HG02885 (cell line): ENCODE data around the gene OR3A3.
"Not testable (repeated sequence)": the region's sequence is repeated elsewhere in the genome, so short reads cannot be mapped to it uniquely, and the experiment has no call there.

Experiments used
- ATAC-seq: cut with Tn5 transposase; IDR thresholded peaks from one replicate; pipeline ENCODE4 v1.9.1; 2021; ENCODE audit warnings: mild to moderate bottlenecking; ENCODE audit not compliant: unreplicated experiment, poor library complexity

Gene OR3A3

GRCh38 chr17:3411070-3411469 is at the start of gene OR3A3:
Gene OR3A3, plus strand, starts transcription at chr17:3411370.
- no peak for ATAC-seq

- ATAC-seq, result not testable (repeated sequence)
Measured at GRCh38 chr17:3371167-3371566, 40.0 kb upstream of the OR3A3 start.

- ATAC-seq, result no peak
Measured at GRCh38 chr17:3378321-3378720, 32.8 kb upstream of the OR3A3 start.

- ATAC-seq, result no peak
Measured at GRCh38 chr17:3381957-3382356, 29.2 kb upstream of the OR3A3 start.

GRCh38 chr17:3385869-3386816 is 25.0 kb upstream of the OR3A3 start, which contains the start of gene OR3A2:
Gene OR3A2, minus strand, starts transcription at chr17:3386308.
- no peak for ATAC-seq

- no peak for ATAC-seq
Measured at GRCh38 chr17:3389791-3390190, 21.4 kb upstream of the OR3A3 start.

GRCh38 chr17:3397801-3398200 is 13.4 kb upstream of the OR3A3 start:
- not testable (repeated sequence) for ATAC-seq

- ATAC-seq, result no peak
Measured at GRCh38 chr17:3398310-3398709, 12.9 kb upstream of the OR3A3 start, which contains the start of gene OR1E1. Gene OR1E1, minus strand, starts transcription at chr17:3398410. Its CDS starts 0 bp downstream, at chr17:3398410.

- ATAC-seq, result no peak
Measured at GRCh38 chr17:3400055-3400454, 11.1 kb upstream of the OR3A3 start.

- no peak for ATAC-seq
Measured at GRCh38 chr17:3401786-3402185, 9.4 kb upstream of the OR3A3 start.

GRCh38 chr17:3403856-3404255 is 7.3 kb upstream of the OR3A3 start:
- not testable (repeated sequence) for ATAC-seq

- ATAC-seq, result not testable (repeated sequence)
Measured at GRCh38 chr17:3412216-3412615, 1.0 kb downstream of the OR3A3 start.

GRCh38 chr17:3415610-3416009 is 4.4 kb downstream of the OR3A3 start:
- ATAC-seq, result no peak

- ATAC-seq, result no peak
Measured at GRCh38 chr17:3418222-3418621, 7.1 kb downstream of the OR3A3 start.

- not testable (repeated sequence) for ATAC-seq
Measured at GRCh38 chr17:3433215-3433614, 22.0 kb downstream of the OR3A3 start.

GRCh38 chr17:3433741-3434140 is 22.6 kb downstream of the OR3A3 start, which contains the start of gene OR1E2:
Gene OR1E2, minus strand, starts transcription at chr17:3433841. Its CDS starts 0 bp downstream, at chr17:3433841.
- no peak for ATAC-seq

- no peak for ATAC-seq
Measured at GRCh38 chr17:3438368-3438767, 27.2 kb downstream of the OR3A3 start.

GRCh38 chr17:3440451-3440850 is 29.3 kb downstream of the OR3A3 start:
- no peak for ATAC-seq

GRCh38 chr17:3447625-3448024 is 36.5 kb downstream of the OR3A3 start:
- no peak for ATAC-seq

GRCh38 chr17:3448059-3448665 is 37.0 kb downstream of the OR3A3 start:
- no peak for ATAC-seq

- ATAC-seq, result not testable (repeated sequence)
Measured at GRCh38 chr17:3466355-3466754, 55.2 kb downstream of the OR3A3 start.
